SU-DHL-6 (cell line): ENCODE results near the gene NAV1.

ENCODE experiments used
- H2AFZ ChIP-seq: fragments of 200-600 bp; sonication (generic); 2 replicates; pipeline ENCODE4 v1.6.1; 2014; ENCODE audit warnings: low read depth, mild to moderate bottlenecking, moderate library complexity, mixed read lengths, antibody characterized with exemption, low read length; ENCODE audit not compliant: severe bottlenecking
- H3F3A ChIP-seq: fragments of 200-600 bp; shearing (Covaris generic); 2 replicates; pipeline ENCODE4 v1.6.0; 2016; ENCODE audit warnings: antibody characterized with exemption, mild to moderate bottlenecking; ENCODE audit not compliant: insufficient read depth
- H3K27ac ChIP-seq: fragments of 200-600 bp; sonication (generic); 2 replicates; pipeline ENCODE4 v1.5.1; 2016; ENCODE audit warnings: low read depth, mild to moderate bottlenecking, low read length, moderate library complexity, mixed read lengths
- H3K27me3 ChIP-seq: fragments of 200-600 bp; sonication (generic), shearing (Covaris generic); 2 replicates; pipeline ENCODE4 v1.6.0; 2014; ENCODE audit warnings: mild to moderate bottlenecking, low read length
- H3K36me3 ChIP-seq: fragments of 200-600 bp; sonication (generic); 2 replicates; pipeline ENCODE4 v1.6.1; 2014; ENCODE audit warnings: mild to moderate bottlenecking, low read length, mixed read lengths
- H3K4me2 ChIP-seq: fragments of 300-600, 200-600 bp; shearing (Covaris generic), sonication (generic); 2 replicates; pipeline ENCODE4 v1.6.0; 2014; ENCODE audit warnings: low read length, low read depth, mild to moderate bottlenecking; ENCODE audit not compliant: poor library complexity, severe bottlenecking
- H3K4me3 ChIP-seq: fragments of 200-600 bp; sonication (generic); 2 replicates; pipeline ENCODE4 v1.5.1; 2014; ENCODE audit warnings: antibody characterized with exemption, low read length, mild to moderate bottlenecking, mixed read lengths; ENCODE audit not compliant: insufficient read depth, poor library complexity, severe bottlenecking
- H3K79me2 ChIP-seq: fragments of 200-600 bp; sonication (generic); 2 replicates; pipeline ENCODE4 v1.6.1; 2014; ENCODE audit warnings: mild to moderate bottlenecking, low read length, moderate library complexity; ENCODE audit not compliant: insufficient read depth
- H3K9ac ChIP-seq: fragments of 200-600 bp; sonication (generic); 2 replicates; pipeline ENCODE4 v1.7.0; 2014; ENCODE audit warnings: mild to moderate bottlenecking, low read length
- H3K9me2 ChIP-seq: fragments of 200-600 bp; sonication (generic); replicated peaks from 2 replicates; pipeline ENCODE4 v1.6.1; 2014; ENCODE audit warnings: low read length; ENCODE audit not compliant: insufficient read depth
- H3K9me3 ChIP-seq: fragments of 200-600 bp; sonication (generic); 2 replicates; pipeline ENCODE4 v1.6.1; 2014; ENCODE audit warnings: low read length, mixed read lengths; ENCODE audit not compliant: insufficient read depth
- H4K20me1 ChIP-seq: fragments of 200-600 bp; sonication (generic); 2 replicates; pipeline ENCODE4 v1.6.1; 2014; ENCODE audit warnings: low read depth, mild to moderate bottlenecking, antibody characterized with exemption, low read length, moderate library complexity, mixed read lengths
- CTCF ChIP-seq: fragments of 200-600 bp; sonication (generic); IDR thresholded peaks from one replicate; pipeline ENCODE4 v1.5.1; 2017; ENCODE audit warnings: antibody characterized with exemption, mild to moderate bottlenecking, low read length, moderate library complexity; ENCODE audit not compliant: insufficient read depth, poor library complexity, severe bottlenecking
- EZH2phosphoT487 ChIP-seq: fragments of 200-600 bp; sonication (generic), shearing (Covaris generic); conservative IDR thresholded peaks from 2 replicates; pipeline ENCODE4 v1.6.1; 2018; ENCODE audit warnings: mild to moderate bottlenecking, antibody characterized with exemption, low read length, moderate library complexity, mixed read lengths

Gene NAV1

GRCh38 chr1:201509601-201510374 is 29.1 kb upstream of the NAV1 start:
- Histone ChIP-seq H3K27ac (no peak overlapping the region), H3K4me2 (no peak overlapping the region), H3K9ac (no peak overlapping the region)

GRCh38 chr1:201510734-201511133 is 28.2 kb upstream of the NAV1 start:
- Histone ChIP-seq H3K27me3 (no peaks in the 10 kb centered on the region), H3F3A (no peaks in the 10 kb centered on the region), H3K27ac (no peak overlapping the region), H3K9me2 (no peaks in the 10 kb centered on the region), H3K79me2 (no peaks in the 10 kb centered on the region), H4K20me1 (no peaks in the 10 kb centered on the region), H2AFZ (no peak overlapping the region), H3K36me3 (no peaks in the 10 kb centered on the region), H3K9ac (no peak overlapping the region), H3K4me2 (peak overlapping the region; percentile 19), H3K9me3 (no peaks in the 10 kb centered on the region), H3K4me3 (no peak overlapping the region)
- TF ChIP-seq EZH2phosphoT487 (no peak), CTCF (no peak)

More at GRCh38 chr1:201509601-201510374, 29.1 kb upstream of the NAV1 start:
- H2AFZ ChIP-seq = no peak overlapping the region
- H4K20me1 ChIP-seq = no peaks in the 10 kb centered on the region
- no peaks in the 10 kb centered on the region for H3K9me2 ChIP-seq
- no peaks in the 10 kb centered on the region for H3K36me3 ChIP-seq
- no peaks in the 10 kb centered on the region for H3K27me3 ChIP-seq
- no peaks in the 10 kb centered on the region for H3F3A ChIP-seq
- H3K9me3 ChIP-seq = no peaks in the 10 kb centered on the region
- H3K79me2 ChIP-seq = no peaks in the 10 kb centered on the region
- H3K4me3 ChIP-seq = no peak overlapping the region
- no peak for TF ChIP-seq EZH2phosphoT487
- TF ChIP-seq CTCF = no peak

- Histone ChIP-seq H3K9me2 (no peaks in the 10 kb centered on the region), H3K4me2 (no peak overlapping the region), H4K20me1 (no peaks in the 10 kb centered on the region), H3K27me3 (no peaks in the 10 kb centered on the region), H3F3A (no peaks in the 10 kb centered on the region), H3K9me3 (no peaks in the 10 kb centered on the region), H3K27ac (no peak overlapping the region), H3K36me3 (no peaks in the 10 kb centered on the region), H3K4me3 (no peak overlapping the region), H3K79me2 (no peaks in the 10 kb centered on the region), H2AFZ (no peak overlapping the region), H3K9ac (no peak overlapping the region)
- TF ChIP-seq CTCF (no peak), EZH2phosphoT487 (no peak)
Measured at GRCh38 chr1:201511396-201511940, 27.5 kb upstream of the NAV1 start.
